GM21825 (cell line): ENCODE results near the gene YAE1.
A peak's percentile ranks its signal among the peaks of the same experiment; 100 is the strongest.

ENCODE experiments used
- ATAC-seq: cut with Tn5 transposase; IDR thresholded peaks from one replicate; pipeline ENCODE4 v1.9.1; 2021; ENCODE audit warnings: mild to moderate bottlenecking, moderate library complexity; ENCODE audit not compliant: unreplicated experiment

The YAE1 gene

GRCh38 chr7:39554583-39555165, 11.5 kb upstream of the YAE1 start:
- ATAC-seq, result no peak

DNA sequence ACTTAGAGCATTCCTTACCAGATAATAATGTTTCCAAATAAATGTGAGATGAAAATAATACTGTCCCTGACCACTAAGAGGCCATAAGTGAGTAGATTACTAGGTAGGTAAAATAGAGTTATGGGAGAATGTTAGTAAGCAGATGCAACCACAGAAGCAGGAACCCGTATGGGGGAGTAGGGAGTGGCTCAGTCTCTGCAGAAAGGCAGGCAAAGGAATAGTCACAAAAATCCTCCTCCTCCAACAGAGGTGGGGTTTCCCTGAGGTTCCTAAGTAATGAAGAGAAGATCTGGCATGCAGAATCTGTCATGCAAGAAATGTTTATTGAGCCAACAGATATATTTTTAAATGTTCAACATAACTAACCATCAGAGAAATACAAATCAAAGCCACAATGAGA, 9.0 kb upstream of the YAE1 start:
- no peak for ATAC-seq

DNA sequence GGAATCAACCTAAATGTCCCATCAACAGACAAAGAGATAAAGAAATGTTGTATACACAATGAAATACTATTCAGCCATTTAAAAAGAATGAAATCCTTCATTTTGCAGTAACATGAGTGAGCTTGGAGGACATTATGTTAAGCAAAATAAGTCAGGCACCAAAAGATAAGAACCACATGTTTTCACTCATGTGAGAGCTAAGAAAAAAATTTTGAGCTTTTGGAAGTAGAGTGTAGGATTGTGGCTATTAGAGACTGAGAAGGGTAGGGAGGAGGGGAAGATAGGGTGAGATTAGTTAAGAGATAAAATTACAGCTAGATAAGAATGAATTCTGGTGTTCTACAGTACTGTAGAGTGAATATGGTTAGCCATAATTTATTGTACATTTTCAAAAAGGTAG, 8.3 kb upstream of the YAE1 start:
- ATAC-seq, result no peak

- ATAC-seq, result no peak
Measured at GRCh38 chr7:39560408-39560807, 5.8 kb upstream of the YAE1 start.

DNA sequence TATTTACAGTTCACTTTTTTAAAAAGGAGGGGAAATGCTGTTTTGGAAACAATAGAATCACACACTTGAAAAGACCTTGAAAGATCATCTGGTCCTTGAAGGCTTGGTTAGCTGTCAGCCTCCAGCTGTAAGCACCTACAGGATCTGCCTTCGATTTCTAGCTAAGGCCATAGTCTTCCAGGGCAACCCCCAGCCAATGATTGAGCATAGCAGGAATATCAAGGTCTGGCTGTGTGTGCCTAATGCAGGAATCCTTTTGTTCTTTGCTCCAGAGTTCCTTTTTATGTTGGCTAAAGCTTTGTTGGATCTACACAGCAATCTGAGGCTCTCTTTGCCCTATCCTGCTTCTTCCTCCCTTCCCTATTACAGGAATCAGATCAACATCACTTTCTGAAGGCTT, 5.2 kb upstream of the YAE1 start:
- ATAC-seq, result no peak

- ATAC-seq, result no peak
Measured at GRCh38 chr7:39565538-39565937, 666 bp upstream of the YAE1 start.

DNA sequence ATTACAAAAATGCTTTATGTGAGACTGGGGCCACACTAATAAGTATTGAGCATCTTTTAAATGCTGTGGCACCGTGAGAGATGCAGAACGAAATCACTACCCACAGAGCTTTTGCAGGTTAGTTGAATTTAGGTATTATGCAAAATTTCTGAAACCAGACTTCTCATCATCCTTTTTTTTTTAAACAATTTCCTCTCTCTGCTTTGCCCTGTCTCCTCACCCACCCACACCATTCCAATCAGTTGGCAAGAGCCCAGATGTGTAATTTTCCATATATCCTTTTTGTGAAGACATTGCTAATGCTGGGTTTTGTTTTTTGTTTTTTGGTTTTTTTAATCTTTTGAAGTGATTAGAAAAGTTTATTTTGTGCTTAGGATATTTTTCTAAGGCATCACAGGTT, 1.1 kb downstream of the YAE1 start:
- no peak for ATAC-seq

- ATAC-seq, result no peak
Measured at GRCh38 chr7:39574673-39575349, 8.6 kb downstream of the YAE1 start.

DNA sequence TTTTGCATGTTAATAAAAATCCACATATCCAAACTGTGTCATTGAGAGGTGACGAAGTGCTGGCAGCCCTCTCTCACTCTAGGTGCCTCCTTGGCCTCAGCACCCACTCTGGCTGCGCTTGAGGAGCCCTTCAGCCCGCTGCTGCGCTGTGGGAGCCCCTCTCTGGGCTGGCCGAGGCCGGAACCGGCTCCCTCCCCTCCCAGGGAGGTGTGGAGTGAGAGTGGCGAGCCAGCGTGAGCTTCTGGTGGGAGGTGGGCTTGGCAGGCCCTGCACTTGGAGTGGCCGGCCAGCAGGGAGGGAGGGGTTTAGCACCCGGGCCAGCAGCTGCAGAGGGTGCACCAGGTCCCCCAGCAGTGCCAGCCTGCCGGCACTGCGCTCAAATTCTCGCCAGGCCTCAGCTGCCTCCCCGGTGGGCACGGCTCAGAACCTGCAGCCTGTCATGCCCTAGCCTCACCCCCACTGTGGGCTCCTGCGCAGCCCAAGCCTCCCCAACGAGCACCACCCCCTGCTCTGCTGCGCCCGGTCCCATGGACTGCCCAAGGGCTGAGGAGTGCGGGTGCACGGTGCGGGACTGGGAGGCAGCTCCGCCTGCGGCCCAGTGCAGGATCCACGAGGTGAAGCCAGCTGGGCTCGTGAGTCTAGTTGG, 11.1 kb downstream of the YAE1 start:
- ATAC-seq, result no peak

GRCh38 chr7:39580149-39580874, 14.1 kb downstream of the YAE1 start:
- peak; percentile 90 for ATAC-seq

- no peak for ATAC-seq
Measured at GRCh38 chr7:39582536-39582935, 16.3 kb downstream of the YAE1 start.

DNA sequence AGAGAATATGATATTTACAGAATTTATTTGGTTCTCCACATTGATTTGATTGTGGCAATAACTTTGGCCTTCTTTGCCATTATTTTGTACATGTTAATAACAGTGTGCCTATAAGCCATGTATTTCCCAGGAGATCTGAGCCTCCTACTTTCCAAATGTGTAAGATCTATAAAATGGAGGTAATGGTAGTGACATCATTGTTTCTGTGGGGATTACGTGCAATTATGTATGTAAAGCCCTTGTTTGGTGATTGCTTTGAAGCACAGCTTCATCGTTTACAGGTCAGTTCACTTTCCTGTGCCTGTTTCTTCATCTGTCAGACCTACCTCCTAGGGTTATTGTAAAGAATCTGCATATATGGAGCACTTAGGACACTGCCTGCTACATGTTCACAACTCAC, 17.3 kb downstream of the YAE1 start:
- no peak for ATAC-seq

- no peak for ATAC-seq
Measured at GRCh38 chr7:39587393-39587792, 21.2 kb downstream of the YAE1 start.

- ATAC-seq, result no peak
Measured at GRCh38 chr7:39588416-39588815, 22.2 kb downstream of the YAE1 start.

DNA sequence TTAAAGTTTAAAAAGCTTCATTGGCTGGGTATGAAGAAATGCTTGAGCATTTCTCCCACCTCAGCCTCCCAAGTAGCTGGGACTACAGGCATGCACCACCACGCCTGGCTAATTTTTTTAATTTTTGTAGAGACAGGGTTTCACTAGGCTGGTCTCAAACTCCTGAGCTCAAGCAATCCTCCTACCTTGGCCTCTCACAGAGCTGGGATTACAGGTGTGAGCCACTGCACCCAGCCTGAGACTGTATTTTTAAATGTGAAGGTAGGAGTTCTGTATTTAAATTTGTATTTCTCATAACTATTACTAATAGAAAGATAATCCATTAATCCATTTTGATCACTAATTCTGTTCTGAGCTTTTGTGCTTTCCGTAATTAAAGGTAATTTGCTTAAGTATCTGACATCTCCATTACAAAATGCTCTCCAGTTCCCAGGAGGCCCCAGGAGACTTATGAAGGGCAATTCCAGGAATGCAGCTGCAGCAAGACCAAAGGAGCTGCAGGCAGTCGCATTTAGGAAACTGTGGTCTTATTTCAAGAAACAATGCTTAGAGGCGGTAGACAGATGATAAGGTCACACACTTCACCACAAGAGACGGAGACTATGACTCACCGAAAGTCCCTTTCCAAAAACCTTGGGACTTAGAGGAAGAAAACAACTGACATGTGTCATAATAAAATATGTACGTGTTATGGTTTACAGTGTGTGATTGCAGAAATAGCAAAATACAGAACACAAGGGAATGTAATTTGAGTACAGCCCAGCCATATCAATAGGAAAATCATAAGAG, 23.3 kb downstream of the YAE1 start:
- ATAC-seq, result peak; percentile 95

GRCh38 chr7:39592586-39592985, 26.4 kb downstream of the YAE1 start:
- no peak for ATAC-seq

DNA sequence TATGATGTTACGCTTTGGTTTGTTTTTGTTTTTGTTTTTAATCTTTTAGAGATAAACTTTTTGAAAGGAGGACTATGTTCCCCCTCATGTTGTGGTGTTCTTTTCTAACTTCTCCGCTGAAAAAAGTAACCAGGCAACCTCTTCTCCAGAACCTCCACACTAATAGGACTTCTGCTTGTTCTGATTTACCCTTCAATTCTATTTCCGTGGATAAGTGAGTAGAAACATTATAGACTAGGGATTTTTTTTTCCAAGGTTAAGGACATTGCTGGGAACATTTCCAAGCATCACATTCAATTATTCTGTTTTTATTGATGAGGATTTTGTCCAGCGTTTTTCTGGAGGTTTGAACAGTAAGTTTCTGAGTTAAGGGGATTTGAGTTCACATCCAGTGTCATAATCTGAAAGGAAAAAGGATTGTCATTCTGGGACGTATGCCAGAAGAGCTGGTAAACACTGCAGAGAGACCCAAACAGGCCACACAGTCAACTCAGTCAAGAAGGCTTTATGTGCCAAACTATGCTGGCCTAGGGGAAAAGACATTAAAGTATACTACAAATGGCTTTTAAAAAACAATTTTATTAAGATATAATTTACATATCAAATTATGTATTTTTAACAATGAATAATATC, 28.9 kb downstream of the YAE1 start:
- no peak for ATAC-seq

GRCh38 chr7:39602351-39602750, 36.1 kb downstream of the YAE1 start:
- no peak for ATAC-seq

DNA sequence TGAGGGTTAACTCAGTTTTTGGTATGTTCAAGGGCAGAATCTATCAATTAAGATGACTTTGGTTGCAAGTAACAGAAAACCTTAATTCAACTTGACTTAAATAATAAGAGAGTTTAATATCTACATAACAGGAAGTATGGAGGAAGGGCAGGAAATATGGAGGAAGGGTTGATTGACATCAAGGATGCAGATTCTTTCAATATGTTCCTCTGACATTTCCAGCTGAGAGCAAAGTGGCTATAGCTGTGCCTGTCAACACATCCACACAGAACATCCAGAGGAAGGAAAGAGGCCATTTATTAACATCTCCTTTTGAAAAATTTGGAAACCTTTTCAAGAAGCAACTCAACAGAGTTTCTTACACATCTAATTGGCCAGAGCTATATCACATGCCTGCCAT, 37.7 kb downstream of the YAE1 start:
- ATAC-seq, result no peak

DNA sequence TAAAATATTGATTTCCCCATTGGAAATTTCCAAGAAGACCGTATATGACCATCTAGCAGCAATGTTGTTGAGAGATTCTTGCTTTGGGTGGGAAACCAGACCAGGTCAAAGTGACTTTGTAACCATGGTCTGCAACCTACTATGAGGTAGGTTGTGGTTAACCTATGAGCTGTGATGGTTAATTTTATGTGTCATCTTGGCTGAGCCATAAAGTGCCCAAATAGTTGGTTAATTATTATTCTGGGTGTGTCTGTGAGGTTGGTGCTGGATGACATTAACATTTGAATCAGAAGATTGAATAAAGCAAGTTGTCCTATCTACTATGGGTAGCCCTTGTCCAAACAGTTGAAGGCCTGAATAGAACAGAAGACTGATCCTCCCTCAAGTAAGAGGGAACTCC, 38.9 kb downstream of the YAE1 start:
- no peak for ATAC-seq

GRCh38 chr7:39606352-39606751, 40.1 kb downstream of the YAE1 start:
- no peak for ATAC-seq
